Suprapubic skin (tissue), 4 donors: ENCODE results near the gene ZNFX1.

Source experiments
- CTCF ChIP-seq, 2 donors: fragments of 200-600 bp in 1 of 2; fragments of 450-650 bp in 1 of 2; sonication (generic) in 1 of 2; IDR thresholded peaks; one replicate each; pipeline ENCODE4 v1.5.1; 2016 to 2019; ENCODE audit warnings: antibody characterized with exemption in 2 of 2, mild to moderate bottlenecking in 1 of 2, moderate library complexity in 1 of 2
- EP300 ChIP-seq: sonication (generic); formaldehyde crosslinking; IDR thresholded peaks from one replicate; pipeline ENCODE4 v1.6.1; 2017; ENCODE audit warnings: antibody characterized with exemption
- POLR2A ChIP-seq, 2 donors: fragments of 450-650 bp; IDR thresholded peaks; one replicate each; pipeline ENCODE4 v1.6.1; 2017; ENCODE audit warnings: antibody characterized with exemption in 2 of 2, mild to moderate bottlenecking in 2 of 2, moderate library complexity in 2 of 2
- POLR2AphosphoS5 ChIP-seq, 3 donors: sonication (generic); formaldehyde crosslinking; IDR thresholded peaks; one replicate each; pipeline ENCODE4 v1.6.1; 2017; ENCODE audit warnings: antibody characterized with exemption in 3 of 3

GRCh38 chr20:49207076-49207475 is 70.8 kb downstream of the ZNFX1 start:
- no peak for TF ChIP-seq CTCF (IDR thresholded peaks at IDR 0.05)
- no peak for TF ChIP-seq EP300
- TF ChIP-seq POLR2A (IDR thresholded peaks at IDR 0.05), result no peak
- TF ChIP-seq POLR2AphosphoS5 (IDR thresholded peaks at IDR 0.05), result no peak
